ENCODE data around the gene TFPI.

The TFPI gene

DNA sequence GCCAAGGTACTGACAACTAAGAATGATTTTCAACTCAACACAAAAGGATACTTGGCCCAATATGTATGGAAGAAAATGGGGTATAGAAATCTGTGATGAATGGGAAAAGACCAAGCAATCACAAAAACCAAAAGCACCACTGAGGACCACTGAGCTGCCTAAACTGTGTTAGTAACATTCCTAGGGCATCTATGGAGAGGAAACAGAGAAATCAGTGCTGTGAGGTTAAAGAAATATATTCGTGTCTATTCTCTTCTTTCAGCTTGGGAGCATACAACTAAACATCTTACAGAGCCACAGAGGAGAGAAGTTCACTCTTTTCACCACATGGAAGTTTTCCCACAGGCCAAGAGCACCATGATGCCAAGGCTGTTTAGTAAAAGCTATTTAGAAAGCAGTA, 58.9 kb downstream of the TFPI start:
- POLR2A ChIA-PET (ENCODE audit: low non-redundant PET) = no interaction called here

DNA sequence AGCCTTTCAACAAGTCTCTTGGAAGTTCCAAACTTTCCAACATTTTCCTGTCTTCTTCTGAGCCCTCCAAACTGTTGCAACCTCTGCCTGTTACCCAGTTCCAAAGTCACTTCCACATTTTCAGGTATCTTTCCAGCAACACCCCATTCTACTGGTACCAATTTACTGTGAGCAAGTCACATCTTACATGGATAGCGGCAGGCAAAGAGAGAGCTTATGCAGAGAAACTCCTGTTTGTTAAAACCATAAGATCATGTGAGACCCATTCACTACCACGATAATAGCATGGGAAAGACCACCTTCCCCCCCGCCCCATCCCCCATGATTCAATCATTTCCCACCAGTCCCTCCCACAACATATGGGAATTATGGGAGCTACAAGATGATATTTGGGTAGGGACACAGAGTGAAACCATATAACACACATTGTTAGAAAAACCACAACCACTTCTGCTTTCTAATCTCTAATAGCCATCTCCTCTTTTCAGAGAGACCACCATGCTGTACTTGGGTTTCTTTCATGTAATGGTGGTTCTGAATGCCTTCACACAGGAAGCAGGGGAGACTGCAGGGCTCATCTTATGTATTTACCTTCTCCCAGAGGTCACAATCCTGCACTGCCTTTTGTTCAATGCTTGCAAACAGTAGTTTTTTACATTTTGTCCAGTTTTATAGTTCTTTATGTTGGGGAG, 60.2 kb downstream of the TFPI start:
- H3K27ac ChIP-seq = no peak overlapping the region
- ChIA-PET POLR2A (ENCODE audit: low non-redundant PET) (no interaction called here), CTCF (interaction anchor here (0.7 kb wide), 1 partner anchor 388 kb away, joined by 4 read pairs; no protein-coding TSS in a partner anchor)

More for the DNA sequence above, 58.9 kb downstream of the TFPI start:
- DNase-seq (ENCODE audit: low spot score) = no peak
- CTCF ChIA-PET = interaction anchor here (0.6 kb wide), 1 partner anchor 86 kb away, joined by 3 read pairs; no protein-coding TSS in a partner anchor
- TF ChIP-seq, protein P1, sequence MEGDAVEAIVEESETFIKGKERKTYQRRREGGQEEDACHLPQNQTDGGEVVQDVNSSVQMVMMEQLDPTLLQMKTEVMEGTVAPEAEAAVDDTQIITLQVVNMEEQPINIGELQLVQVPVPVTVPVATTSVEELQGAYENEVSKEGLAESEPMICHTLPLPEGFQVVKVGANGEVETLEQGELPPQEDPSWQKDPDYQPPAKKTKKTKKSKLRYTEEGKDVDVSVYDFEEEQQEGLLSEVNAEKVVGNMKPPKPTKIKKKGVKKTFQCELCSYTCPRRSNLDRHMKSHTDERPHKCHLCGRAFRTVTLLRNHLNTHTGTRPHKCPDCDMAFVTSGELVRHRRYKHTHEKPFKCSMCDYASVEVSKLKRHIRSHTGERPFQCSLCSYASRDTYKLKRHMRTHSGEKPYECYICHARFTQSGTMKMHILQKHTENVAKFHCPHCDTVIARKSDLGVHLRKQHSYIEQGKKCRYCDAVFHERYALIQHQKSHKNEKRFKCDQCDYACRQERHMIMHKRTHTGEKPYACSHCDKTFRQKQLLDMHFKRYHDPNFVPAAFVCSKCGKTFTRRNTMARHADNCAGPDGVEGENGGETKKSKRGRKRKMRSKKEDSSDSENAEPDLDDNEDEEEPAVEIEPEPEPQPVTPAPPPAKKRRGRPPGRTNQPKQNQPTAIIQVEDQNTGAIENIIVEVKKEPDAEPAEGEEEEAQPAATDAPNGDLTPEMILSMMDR (conservative IDR thresholded peaks at IDR 0.05; ENCODE audit: low read depth) = no peak
- no peak overlapping the region for H3K27ac ChIP-seq

DNA sequence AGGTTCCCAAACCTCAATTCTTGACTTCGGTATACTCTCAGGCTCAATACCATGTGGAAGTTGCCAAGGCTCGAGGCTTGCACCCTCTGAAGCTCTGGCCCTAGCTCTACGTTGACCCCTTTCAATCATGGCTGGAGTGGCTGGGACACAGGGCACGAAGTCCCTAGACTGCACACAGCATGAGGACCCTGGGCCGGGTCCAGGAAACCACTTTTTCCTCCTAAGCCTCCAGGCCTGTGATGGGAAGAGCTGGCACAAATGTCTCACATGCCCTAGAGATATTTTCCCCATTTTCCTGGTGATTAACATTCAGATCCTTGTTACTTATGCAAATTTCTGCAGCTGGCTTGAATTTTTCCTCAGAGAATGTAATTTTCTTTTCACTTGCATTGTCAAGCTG, 61.1 kb downstream of the TFPI start:
- DNase-seq (ENCODE audit: low spot score) = no peak
- POLR2A ChIA-PET (ENCODE audit: low non-redundant PET) = no interaction called here
- TF ChIP-seq, protein P1 (conservative IDR thresholded peaks at IDR 0.05; ENCODE audit: low read depth) = no peak
- CTCF ChIA-PET = interaction anchor here (0.7 kb wide), 1 partner anchor 131 kb away, joined by 3 read pairs; no protein-coding TSS in a partner anchor
- H3K27ac ChIP-seq = no peak overlapping the region

More for the DNA sequence above, 60.2 kb downstream of the TFPI start:
- no peak for DNase-seq (ENCODE audit: low spot score)
- TF ChIP-seq, protein P1 (conservative IDR thresholded peaks at IDR 0.05; ENCODE audit: low read depth) = no peak

DNA sequence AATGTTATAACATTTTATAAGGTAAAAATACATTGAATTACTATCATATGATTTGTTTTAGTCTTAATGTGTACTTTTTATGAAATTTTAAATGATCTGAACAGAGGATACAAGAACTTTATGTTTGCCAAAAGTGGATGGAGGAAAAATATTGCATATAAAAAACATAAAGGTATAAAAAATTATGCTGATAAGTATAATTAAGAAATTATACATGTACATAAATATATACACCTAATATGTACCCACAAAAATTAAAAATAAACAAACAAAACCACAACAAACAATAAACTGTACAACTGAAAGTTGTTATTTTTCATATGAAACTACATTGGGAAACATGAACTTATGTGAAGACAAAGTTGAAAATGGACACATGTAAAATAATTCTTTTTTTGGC, 68.0 kb downstream of the TFPI start:
- ChIA-PET POLR2A (ENCODE audit: low non-redundant PET) (no interaction called here), CTCF (no interaction called here)
- no peak for DNase-seq (ENCODE audit: low spot score)

DNA sequence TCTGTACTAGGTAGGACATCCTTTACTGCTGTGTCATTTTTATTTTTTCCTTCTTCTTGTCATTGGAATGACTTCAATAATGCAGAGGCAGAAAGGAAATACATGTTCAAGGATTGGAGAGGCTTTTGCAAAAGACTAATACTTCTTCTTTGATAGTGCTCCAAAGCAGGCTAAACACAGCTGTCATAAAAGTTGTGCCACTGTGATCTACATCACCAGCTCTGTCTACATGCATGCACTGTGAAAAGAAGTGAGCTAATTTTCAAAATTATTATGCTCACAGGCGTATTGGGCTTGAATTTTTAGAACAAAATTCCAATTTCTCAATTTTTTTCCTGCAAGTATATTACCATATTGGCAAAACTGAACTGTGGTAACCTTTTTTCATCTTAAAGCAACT, 68.7 kb downstream of the TFPI start:
- TF ChIP-seq, protein P1 (conservative IDR thresholded peaks at IDR 0.05; ENCODE audit: low read depth) = no peak
- DNase-seq (ENCODE audit: low spot score) = no peak
- no peak overlapping the region for H3K27ac ChIP-seq
- ChIA-PET CTCF (interaction anchor here (0.6 kb wide), 1 partner anchor 839 kb away, joined by 4 read pairs; no protein-coding TSS in a partner anchor), POLR2A (ENCODE audit: low non-redundant PET) (no interaction called here)

More for the DNA sequence above, 68.0 kb downstream of the TFPI start:
- TF ChIP-seq, protein P1 (conservative IDR thresholded peaks at IDR 0.05; ENCODE audit: low read depth) = no peak
- no peak overlapping the region for H3K27ac ChIP-seq

DNA sequence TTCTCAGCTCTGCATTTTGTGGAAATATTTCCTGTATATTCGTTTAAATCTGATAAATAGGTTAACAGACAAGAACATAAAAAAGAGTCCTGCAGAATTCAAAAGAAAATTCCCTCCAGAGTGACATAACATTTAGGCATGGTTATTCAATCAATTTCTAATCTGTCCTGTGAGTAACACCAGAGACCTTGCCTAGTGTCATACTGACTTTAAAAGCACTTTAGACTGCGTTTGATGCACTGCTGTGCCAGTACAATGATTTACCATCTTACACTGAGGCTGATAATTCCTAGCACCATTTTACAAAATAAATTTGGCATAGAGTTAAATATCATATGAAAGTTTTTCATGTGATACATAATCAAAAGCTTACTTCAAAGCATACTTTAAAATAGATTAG, 70.7 kb downstream of the TFPI start:
- H3K27ac ChIP-seq = no peak overlapping the region
- TF ChIP-seq, protein P1 (conservative IDR thresholded peaks at IDR 0.05; ENCODE audit: low read depth) = no peak
- DNase-seq (ENCODE audit: low spot score) = no peak
- CTCF ChIA-PET = no interaction called here
- POLR2A ChIA-PET (ENCODE audit: low non-redundant PET) = no interaction called here

Measured in RWPE1 (cell line).